Breast epithelium (tissue), 3 donors: ENCODE data around the gene TBC1D10B.

Experiments
- CTCF ChIP-seq, 3 donors: fragments of 450-650 bp; IDR thresholded peaks; one replicate each; pipeline ENCODE4 v1.5.1; 2016 to 2017; ENCODE audit warnings: antibody characterized with exemption in 3 of 3, mild to moderate bottlenecking in 3 of 3, moderate library complexity in 3 of 3
- POLR2A ChIP-seq: fragments of 450-650 bp; IDR thresholded peaks from one replicate; pipeline ENCODE4 v1.6.1; 2016; ENCODE audit warnings: antibody characterized with exemption, mild to moderate bottlenecking, moderate library complexity
- POLR2AphosphoS5 ChIP-seq, 3 donors: sonication (generic); formaldehyde crosslinking; IDR thresholded peaks; one replicate each; pipeline ENCODE4 v1.6.1; 2017; ENCODE audit warnings: antibody characterized with exemption in 3 of 3

- TF ChIP-seq POLR2A, result no peak
- no peak for TF ChIP-seq CTCF (IDR thresholded peaks at IDR 0.05)
- no peak for TF ChIP-seq POLR2AphosphoS5 (IDR thresholded peaks at IDR 0.05)
Measured at GRCh38 chr16:30395992-30396585, 25.8 kb upstream of the TBC1D10B start.
